ENCODE results near the gene ALOXE3.
A peak's percentile ranks its signal among the peaks of the same experiment; 100 is the strongest.

Gene ALOXE3

DNA sequence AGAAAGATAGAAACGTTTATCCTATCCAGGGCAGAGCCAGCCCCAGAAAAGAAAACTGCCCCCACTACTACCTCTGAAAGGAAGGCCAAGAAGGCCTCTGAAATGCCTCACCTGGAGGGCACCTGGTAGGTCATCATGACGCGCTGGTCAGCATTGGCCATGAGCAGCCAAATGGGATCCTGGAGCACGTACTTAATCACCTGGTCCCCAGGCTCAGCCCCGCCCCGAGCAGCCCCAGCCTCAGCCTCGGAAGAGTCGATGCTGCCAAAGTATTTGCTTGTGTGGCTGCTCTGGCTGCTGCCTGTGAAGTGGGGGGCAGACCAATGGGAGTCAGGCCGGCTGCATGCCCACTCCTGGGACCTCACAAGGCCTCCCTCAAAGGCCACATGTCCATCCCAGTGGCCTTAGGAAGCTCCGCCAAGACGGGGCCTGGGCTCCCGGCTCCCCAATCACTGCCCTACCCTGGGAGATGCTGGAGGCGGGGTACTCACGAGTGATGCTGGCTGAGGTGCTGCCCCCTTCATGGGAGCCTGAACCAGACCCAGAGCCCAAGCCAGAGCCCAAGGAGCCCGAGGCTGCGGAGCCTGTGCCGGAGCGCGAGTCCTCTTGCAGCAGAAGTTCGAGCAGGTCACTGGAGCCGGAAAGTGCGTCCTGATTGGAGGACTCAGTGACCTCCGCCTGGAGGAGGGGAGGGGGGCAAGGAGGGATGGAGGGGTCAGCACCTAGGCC is 24.0 kb upstream of the ALOXE3 start:
- no peak for DNase-seq (ENCODE audit: low read depth)

GRCh38 chr17:8141741-8142140 is 23.4 kb upstream of the ALOXE3 start:
- DNase-seq (ENCODE audit: low read depth) = no peak

DNA sequence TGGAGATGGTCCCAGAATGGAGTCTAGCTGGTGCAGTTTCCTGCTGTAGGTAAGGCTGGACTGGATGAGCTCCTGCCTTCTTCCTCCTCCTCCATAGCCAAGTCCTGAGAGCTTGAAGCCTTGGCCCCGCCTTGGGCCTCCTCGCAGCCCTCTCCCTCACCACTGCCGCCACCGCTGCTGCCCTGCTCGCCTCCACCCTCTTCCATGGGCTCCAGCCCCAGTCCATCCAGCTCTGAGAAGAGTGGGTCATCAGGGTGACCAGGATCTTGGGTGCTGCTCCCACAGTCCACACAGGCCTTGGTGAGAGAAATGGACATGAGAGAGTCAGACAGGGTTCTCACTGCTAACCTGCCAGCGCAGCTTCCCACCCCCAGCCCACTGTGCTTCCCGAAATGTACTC is 22.7 kb upstream of the ALOXE3 start:
- no peak for DNase-seq (ENCODE audit: low read depth)

DNA sequence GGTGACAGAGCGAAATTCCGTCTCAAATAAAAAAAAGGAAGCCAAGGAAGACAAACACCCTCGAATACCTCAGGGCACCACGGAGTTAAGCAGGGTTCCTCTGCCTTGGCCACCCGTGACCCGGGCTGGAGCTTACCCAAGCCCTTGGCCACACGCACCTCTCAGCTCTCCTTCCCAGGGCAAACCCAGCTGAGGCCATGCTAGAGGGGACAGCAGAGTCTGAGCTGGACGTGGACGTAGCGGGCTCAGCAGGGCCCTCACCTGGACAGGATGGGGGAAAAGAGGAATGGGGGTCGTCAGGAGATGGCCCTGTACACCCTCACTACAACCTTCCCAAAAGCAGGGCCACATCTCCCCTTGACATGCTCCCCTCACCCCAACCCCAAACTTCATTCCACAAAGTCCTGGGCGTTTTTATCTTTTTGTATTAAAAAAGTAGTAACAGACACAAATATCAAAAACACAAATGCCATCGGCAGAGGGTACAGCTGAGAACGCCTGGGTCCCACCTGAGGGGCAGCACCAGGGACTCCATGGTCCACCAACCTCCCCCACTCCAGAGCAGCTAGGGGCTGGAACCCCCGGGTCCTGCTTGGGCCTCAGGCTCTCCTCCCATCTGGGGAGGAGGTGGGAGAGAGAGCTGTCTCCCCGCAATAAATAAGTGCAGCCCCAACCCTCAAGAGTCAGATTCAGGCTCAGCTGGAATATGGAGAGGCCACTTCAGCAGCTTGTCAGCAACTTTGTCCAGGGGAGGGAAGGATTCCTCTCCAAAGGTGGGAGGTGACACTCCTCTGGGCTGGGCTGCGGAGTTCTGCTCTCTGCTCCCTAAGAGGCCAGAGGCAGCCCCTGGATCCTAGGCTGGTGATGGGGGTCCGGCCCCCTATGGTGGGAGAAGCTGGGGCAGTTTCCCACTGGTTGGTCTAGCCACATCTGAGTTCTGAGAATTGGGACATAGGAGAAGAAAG is 22.0 kb upstream of the ALOXE3 start:
- no peak for DNase-seq (ENCODE audit: low read depth)

- peak; percentile 89 for DNase-seq (ENCODE audit: low read depth)
Observed at GRCh38 chr17:8138672-8139371, 20.5 kb upstream of the ALOXE3 start.

DNA sequence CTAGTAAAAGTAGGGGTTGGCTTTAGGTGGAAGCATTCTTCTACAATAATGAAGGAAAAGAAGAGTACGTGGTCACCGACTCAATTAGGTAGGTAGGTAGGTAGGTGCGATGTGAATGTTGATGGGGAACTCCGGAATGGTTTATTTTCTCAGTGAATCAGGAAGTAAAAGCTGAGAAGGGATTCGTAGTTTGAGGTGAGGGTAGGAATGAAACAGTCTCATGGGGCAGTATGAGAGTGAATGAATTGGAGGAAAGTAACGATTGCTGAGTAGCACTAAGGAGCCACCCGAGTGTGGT is 20.0 kb upstream of the ALOXE3 start:
- no peak for DNase-seq (ENCODE audit: low read depth)

DNA sequence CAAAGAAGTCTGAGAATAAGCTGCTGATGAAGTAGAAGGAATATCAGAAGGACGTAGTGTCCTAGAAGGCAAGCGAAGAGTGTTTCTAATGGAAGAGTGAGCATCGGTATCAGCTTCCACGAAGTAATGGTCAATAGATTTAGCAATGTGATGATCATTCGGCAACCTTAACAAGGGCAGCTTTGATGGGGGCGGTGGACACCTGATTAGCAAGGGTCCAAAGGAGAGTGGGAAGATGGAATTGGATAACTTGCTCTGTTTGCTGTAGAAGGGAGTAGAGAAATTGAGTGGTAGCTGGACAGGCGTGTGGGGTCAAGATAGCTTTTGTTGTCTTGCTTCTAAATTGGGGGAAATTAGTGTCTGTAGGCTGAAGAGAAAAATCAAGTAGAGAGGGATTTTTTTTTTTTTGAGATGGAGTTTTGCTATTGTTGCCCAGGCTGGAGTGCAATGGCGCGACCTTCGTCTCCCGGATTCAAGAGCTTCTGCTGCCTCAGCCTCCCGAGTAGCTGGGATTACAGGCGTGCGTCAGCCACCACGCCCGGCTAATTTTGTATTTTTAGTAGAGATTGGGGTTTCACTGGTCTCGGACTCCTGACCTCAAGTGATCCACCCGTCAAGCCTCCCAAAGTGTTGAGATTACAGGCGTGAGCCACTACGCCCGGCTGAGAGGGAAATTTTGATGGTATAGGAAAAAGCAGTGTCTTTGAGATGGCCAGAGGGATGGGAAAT is 19.5 kb upstream of the ALOXE3 start:
- no peak for DNase-seq (ENCODE audit: low read depth)

- no peak for DNase-seq (ENCODE audit: low read depth)
Observed at GRCh38 chr17:8133941-8134340, 15.6 kb upstream of the ALOXE3 start.

- no peak for DNase-seq (ENCODE audit: low read depth)
Observed at GRCh38 chr17:8133399-8133798, 15.1 kb upstream of the ALOXE3 start.

DNA sequence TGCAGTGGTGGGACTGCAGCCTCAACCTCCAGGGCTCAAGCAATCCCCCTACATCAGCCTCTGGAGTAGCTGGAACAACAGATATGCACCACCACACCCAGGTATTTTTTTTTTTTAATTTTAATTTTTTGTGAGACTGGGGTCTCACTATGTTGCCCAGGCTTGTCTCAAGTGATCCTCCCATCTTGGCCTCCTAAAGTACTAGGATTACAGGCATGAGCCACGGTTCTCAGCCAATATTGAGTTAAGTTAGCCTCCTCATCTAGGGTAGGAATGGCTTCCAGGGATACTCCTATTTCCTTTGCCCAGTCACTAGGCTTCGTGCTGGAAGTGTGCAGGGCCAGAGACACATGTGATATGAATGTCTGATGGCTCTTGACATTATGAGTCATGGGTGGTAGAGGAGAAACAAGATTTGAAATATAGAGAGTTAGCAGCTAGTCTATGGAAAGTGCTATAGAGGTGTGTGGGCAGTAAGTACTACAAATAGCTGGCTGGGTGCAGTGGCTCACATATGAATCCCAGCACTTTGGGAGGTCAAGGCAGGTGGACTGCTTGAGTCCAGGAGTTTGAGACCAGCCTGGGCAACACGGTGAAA is 13.6 kb upstream of the ALOXE3 start:
- DNase-seq (ENCODE audit: low read depth) = no peak

DNA sequence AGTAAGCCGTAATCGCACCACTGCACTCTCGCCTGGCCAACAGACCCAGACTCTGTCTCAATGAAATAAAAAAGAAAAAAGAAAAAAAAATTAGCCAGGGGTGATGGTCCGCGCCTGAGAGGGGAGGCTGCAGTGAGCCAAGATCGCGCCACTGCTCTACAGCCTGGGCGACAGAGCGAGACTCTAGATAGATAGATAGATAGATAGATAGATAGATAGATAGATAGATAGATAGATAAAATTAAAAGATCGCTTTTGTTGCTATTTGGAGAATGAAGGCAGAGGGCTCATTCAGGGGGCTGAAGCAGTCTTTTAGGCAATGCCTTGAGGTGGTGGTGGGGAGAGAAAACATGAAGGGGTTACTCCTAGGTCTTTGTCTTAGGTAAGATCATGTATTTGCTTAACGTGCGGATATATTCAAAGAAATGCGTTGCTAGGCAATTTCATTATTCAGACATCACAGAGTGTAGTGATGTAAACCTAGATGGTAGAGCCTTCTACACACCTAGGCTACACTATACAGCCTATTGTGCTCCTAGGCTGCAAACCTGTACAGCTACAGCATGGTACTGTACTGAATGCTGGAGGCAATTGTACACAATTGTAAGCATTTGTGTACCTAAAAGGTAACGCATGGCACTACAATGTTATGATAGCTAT is 9.9 kb upstream of the ALOXE3 start:
- DNase-seq (ENCODE audit: low read depth) = no peak

- no peak for DNase-seq (ENCODE audit: low read depth)
Observed at GRCh38 chr17:8126491-8127066, 8.3 kb upstream of the ALOXE3 start.

DNA sequence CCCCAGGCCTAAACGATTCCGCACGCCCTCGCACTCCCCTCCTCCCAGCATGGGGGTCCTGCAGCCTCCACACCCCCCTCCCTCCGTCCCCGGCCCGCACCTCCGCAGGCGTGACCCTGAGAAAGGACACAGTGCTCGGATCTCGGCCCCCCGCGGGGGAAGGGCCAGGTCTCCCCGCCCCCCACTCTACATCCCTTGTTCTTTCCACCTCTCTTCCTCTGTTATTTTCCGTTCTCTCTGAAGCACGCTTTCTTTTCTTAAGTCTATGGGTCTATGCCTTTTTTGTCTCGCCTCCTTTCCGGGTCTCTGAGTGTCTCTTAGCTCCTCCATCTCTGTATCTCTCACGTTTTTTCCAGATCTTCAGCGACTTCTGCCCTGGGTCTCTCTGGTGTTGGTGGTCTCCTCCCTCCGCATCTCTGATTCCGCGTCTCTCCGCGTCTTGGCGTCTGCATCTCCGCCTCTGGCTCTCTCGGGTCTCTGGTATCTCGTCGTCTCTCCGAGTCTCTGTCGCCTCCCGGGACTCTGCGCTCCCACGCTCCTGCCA is 7.7 kb upstream of the ALOXE3 start:
- DNase-seq (ENCODE audit: low read depth) = no peak

DNA sequence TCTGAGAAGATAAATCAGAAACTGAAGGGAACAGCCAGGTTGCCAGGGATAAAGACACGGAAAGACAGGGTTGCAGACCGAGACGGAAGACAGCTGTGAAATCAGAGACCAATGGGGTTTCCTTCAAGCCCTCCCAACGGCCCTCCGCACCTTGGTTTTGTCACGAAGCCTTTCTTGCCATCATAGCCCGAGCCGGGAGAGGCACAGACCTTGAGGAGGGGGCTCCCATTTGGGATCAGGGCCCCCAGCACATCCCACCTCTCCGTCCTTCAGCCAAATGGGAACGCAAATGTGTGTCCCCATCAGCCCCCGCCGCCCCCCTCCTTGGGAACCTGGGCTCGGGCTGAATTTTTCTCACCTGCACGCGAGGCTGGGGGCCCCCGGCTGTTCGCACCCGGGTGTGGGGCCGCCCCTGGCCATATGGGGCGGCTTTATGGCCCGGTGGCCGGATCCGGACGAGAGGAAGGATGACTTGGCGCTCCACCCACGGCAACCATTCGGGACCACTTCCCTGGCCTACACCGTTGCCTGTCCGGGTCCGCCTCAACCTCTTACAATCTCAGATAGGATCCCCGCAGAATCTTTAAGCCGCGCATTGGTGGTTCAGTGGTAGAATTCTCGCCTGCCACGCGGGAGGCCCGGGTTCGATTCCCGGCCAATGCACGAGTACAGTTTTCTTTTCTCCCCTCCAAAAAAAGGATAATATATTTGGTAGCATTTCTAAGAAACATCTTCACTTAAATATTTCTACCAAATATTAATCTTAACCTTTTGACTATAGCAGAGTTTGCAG is 7.0 kb upstream of the ALOXE3 start:
- no peak for DNase-seq (ENCODE audit: low read depth)

- no peak for DNase-seq (ENCODE audit: low read depth)
Observed at GRCh38 chr17:8124350-8125153, 6.2 kb upstream of the ALOXE3 start.

DNA sequence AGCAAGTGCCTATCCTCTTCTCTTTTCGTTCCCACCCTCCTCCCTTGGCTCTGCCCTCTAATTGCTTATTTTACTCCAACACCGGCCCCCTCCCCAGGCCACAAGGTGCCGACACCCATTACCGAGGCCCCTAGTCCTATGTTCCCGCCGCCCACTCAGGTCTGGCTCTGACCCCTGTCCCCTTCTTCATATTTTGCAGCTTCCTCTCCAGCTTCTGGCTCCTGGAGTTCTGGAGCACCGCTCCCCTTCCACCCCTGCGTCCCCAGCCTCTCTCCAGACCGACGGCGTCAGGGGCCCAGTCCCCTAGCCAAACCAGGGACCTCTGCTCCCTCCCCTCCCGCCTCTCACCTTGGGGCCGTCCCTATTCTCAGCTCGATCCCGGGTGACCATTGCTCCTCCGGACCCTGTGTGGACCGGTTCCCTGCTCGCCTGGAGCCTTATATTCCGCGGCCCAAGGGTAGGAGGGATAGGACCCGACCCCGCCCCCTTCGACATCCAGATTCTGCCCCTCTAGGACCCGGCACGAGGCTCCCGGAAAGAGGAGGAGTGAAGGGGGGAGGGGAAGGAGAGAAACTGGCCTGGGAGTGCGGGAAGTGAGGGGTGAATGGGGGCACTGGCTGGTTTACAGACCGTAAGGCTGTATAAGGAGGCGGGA is 5.5 kb upstream of the ALOXE3 start, which contains the start of gene HES7:
Gene HES7, minus strand, starts transcription at position 412 of the 655 bp plus-strand sequence. Its CDS starts 22 bp downstream, at position 390.
- DNase-seq (ENCODE audit: low read depth) = no peak

DNA sequence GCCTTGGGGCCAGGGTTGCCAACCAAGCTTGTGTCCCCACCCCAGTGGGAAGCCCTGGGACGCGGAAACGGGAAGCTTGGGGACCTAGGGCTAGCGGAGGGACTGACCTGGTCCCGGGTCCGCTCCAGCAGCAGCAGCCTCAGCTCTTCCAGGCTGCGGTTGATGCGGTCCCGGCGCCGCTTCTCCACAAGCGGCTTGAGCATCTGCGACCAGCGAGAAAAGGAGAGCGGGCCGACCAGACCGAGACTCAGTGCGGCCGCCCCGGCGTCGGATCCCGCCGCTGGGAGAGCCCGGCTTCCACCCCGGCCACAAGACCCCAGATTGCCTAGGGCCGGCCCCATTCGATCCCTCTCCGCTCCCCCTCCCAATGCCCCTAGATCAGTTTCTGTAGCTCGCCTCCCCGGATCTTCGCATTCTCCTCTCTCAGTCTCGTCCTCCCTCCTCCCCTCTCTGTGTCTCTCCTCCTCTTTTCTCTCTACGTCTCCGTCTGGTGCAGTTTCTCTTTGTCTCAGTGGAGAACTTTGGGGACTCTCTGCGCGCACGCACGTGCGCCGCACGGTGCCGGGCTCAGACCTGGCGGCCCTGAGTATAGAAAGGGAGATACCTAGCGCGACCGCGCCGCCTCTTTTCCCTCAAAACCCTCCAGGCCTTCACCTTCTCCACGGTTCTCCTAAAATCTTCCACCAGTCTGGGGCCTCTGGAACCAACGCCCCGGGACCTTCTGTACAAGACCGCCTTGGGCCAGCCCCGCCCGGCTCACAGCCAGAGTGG is 4.8 kb upstream of the ALOXE3 start:
- no peak for DNase-seq (ENCODE audit: low read depth)

All from non-pigmented ciliary epithelial cell (primary cell).